Activated naive CD4-positive, alpha-beta T cell treated with anti-CD3 and anti-CD28 coated beads for 36 hours (primary cell): ENCODE results near the gene GOLGA8G. TPM values are rescaled to one million over a fixed set of nuclear protein-coding genes. Genes with fewer than 3 reads are reported as not detected.
"Not testable (repeated sequence)": the region's sequence is repeated elsewhere in the genome, so short reads cannot be mapped to it uniquely, and the experiment has no call there.

Experiments
- CTCF ChIA-PET: fragments of 350-600 bp; sonication (Branson Sonifier 250); formaldehyde crosslinking; loops from one replicate; lab custom pipeline; 2021; ENCODE audit warnings: antibody characterized with exemption; lab: Charles Lee
- DNase-seq: peaks from one replicate; pipeline ENCODE4 v3.0.0-alpha.2; 2020
- H3K27ac Mint-ChIP-seq: one replicate; pipeline ENCODE4 v1.8.0; 2021; ENCODE audit warnings: mild to moderate bottlenecking, mixed read lengths
- H3K27me3 Mint-ChIP-seq: one replicate; pipeline ENCODE4 v1.8.0; 2021; ENCODE audit warnings: low read depth, mixed read lengths
- H3K36me3 Mint-ChIP-seq: one replicate; pipeline ENCODE4 v1.8.0; 2021; ENCODE audit warnings: low read depth, mixed read lengths
- H3K4me1 Mint-ChIP-seq: one replicate; pipeline ENCODE4 v1.8.0; 2021; ENCODE audit warnings: low read depth, mixed read lengths
- H3K4me3 Mint-ChIP-seq: one replicate; pipeline ENCODE4 v1.8.0; 2021; ENCODE audit warnings: mild to moderate bottlenecking, moderate library complexity, mixed read lengths
- H3K9me3 Mint-ChIP-seq: one replicate; pipeline ENCODE4 v1.8.0; 2021; ENCODE audit warnings: mixed read lengths
- intact Hi-C: fragments of 100-400 bp; cut with micrococcal nuclease; formaldehyde crosslinking; loops from one replicate; pipeline ENCODE4 v1.15.1; 2023
- microRNA-seq: library from miRNA; unstranded; fragments of <30 nt; microRNA quantifications from one replicate; pipeline ENCODE4 v1.2.0, GENCODE V29; 2022; ENCODE audit warnings: borderline microRNAs expressed, borderline replicate concordance
- total RNA-seq, 2 experiments: library from RNA; stranded (reverse); gene quantifications; one replicate each; pipeline ENCODE4 v1.2.3, GENCODE V29; 2021

The GOLGA8G gene, protein sequence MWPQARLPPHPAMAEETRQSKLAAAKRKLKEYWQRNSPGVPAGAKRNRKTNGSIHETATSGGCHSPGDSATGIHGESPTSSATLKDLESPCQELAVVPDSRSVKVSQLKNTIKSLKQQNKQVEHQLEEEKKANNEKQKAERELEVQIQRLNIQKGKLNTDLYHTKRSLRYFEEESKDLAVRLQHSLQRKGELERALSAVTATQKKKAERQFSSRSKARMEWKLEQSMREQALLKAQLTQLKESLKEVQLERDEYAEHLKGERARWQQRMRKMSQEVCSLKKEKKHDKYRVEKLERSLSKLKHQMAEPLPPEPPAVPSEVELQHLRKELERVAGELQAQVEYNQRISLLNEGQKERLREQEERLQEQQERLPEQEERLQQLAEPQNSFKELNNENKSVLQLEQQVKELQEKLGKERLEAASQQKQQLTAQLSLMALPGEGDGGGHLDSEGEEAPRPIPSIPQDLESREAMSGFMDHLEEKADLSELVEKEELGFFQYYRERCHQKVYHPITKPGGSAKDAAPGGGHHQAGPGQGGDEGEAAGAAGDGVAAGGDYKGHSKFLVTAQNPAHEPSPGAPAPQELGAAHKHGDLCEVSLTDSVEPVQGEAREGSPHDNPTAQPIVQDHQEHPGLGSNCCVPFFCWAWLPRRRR
- total RNA-seq: not detected

DNA sequence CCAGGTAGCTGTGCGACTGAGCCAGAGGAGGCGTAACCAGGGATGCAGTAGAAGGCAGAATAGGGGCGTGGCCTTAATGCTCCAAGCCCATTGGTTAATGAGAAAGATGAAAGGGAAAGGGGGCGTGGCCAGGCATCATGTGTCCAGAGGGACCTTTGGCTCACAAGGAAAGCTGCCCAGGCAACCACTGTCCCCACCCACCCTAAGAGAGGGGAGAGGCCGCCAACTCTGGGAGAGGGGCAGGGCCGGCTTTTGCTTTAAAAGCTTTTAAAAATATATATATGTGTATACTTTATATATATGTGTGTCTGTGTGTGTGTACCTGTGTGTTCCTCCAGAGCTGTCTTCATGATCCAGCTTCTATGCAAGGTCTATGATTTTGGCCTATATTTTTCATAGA is at the start of gene GOLGA8G:
Gene GOLGA8G, minus strand, starts transcription at position 18 of the 400 bp plus-strand sequence. CDS start 62 bp downstream, outside the sequence.
- H3K4me3 Mint-ChIP-seq, H3K27me3 Mint-ChIP-seq, intact Hi-C loops, H3K36me3 Mint-ChIP-seq, DNase-seq, H3K9me3 Mint-ChIP-seq, H3K4me1 Mint-ChIP-seq, H3K27ac Mint-ChIP-seq, CTCF ChIA-PET: not testable (repeated sequence)

DNA sequence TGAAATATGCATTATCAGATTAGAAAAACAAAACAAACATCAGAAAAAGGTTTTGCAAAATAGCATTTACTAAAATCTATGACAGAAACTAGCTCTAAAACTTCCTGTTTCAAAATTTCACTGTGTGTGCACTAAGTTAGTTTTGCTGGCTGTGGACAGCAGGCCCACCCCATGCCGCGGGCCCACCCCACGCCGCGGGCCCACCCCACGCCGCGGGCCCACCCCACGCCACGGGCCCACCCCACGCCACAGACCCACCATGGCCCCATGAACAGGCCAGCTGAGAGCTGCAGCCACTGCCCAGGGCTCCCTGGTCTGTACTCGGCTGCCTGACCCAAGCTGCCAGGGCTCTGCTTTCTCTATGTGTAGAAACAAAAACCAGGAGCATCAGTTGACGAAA is 40.6 kb upstream of the GOLGA8G start:
- H3K27ac Mint-ChIP-seq, H3K9me3 Mint-ChIP-seq, H3K4me3 Mint-ChIP-seq, H3K36me3 Mint-ChIP-seq, DNase-seq, H3K27me3 Mint-ChIP-seq, CTCF ChIA-PET, H3K4me1 Mint-ChIP-seq, intact Hi-C loops: not testable (repeated sequence)

DNA sequence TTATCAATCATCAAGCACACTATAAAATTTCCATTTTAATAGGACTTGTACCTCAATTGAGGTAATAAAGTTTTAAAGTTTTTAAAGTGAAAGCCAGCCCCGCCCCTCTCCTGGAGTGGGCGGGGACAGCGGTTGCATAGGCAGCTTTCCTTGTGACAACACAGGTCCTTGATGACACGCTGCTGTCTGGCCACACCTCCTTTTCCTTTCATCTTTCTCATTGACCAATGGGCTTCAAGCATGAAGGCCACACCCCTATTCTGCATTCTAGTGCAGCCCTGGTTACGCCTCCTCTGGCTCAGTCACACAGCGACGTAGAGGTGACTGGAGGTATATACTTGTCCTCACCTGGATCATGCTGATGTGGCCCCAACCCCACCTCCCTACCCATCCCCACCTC is 20.5 kb upstream of the GOLGA8G start, which contains the start of gene GOLGA6L25:
Gene GOLGA6L25, plus strand, starts transcription at position 301 of the 400 bp plus-strand sequence. Its CDS starts 61 bp downstream, at position 362.
- H3K27ac Mint-ChIP-seq, H3K36me3 Mint-ChIP-seq, CTCF ChIA-PET, intact Hi-C loops, H3K9me3 Mint-ChIP-seq, H3K27me3 Mint-ChIP-seq, H3K4me1 Mint-ChIP-seq, DNase-seq, H3K4me3 Mint-ChIP-seq: not testable (repeated sequence)

DNA sequence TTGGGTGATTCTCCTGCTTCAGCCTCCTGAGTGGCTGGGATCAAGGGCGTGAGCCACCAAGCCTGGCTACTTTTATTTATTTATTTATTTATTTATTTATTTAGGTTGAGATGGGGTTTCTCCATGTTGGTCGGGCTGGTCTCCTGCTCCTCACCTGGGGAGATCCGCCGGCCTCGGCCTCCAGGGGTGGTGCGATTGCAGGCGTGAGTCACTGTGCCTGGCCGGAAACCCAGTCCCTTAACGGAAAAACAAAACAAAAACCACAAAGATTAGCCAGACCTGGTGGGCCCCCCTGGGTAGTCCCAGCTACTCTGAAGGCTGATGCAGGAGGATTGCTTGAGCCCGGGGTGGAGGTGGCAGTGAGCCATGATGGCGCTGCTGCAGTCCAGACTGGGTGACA is 17.6 kb downstream of the GOLGA8G start:
- H3K4me3 Mint-ChIP-seq, intact Hi-C loops, CTCF ChIA-PET, H3K9me3 Mint-ChIP-seq, H3K27me3 Mint-ChIP-seq, H3K36me3 Mint-ChIP-seq, DNase-seq, H3K27ac Mint-ChIP-seq, H3K4me1 Mint-ChIP-seq: not testable (repeated sequence)

DNA sequence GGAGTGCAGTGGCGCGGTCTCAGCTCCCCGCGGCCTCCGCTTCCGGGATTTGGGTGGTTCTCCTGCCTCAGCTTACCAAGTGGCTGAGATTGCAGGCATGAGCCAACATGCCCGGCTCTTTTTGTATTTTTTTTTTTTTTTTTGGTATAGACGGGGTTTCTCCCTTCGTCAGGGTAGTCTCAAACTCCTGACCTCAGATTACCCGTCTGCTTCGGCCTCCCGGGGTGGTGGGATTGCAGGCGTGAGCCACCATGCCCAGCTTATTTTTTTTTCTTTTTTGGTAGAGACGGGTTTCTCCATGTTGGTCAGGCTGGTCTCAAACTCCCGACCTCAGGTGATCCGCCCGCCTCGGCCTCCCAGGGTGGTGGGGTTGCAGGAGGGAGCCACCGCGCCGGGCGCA is 18.6 kb downstream of the GOLGA8G start:
- H3K36me3 Mint-ChIP-seq, intact Hi-C loops, H3K27ac Mint-ChIP-seq, H3K4me3 Mint-ChIP-seq, CTCF ChIA-PET, H3K4me1 Mint-ChIP-seq, H3K9me3 Mint-ChIP-seq, DNase-seq, H3K27me3 Mint-ChIP-seq: not testable (repeated sequence)

DNA sequence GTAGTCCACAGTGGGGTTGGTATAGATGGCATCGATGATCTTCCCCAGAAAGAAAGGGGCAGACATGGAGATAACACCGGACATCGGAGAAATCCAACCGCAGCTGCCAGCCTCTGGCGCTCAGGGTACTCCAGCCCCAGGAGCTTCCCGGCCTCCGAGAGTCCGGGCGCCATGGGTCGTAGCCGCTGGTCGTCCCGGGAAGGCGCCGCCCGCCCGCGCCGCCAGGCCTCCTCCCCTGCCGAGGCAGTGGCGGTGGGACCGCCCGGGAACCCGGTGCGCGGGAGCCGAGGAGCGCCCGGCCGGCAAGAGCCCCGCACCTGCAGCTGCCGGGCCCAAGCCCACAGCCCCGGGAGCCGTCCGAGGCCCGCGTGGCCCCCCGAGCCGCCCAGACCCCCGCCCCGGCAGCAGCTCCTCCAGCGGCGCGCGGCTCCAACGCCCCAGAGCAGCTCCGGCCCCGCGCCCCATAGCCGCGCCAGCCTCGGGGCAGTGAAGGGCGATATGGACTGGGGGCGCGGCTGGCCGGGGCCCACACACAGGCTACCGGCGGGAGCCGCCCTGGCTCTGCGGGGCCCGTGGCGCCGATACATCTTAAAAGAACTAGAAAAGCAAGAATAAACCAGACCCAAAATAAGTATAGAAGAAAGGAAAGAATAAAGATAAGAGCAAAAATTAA is 24.4 kb downstream of the GOLGA8G start:
- intact Hi-C loops, H3K27ac Mint-ChIP-seq, H3K36me3 Mint-ChIP-seq, CTCF ChIA-PET, H3K4me3 Mint-ChIP-seq, H3K27me3 Mint-ChIP-seq, DNase-seq, H3K9me3 Mint-ChIP-seq, H3K4me1 Mint-ChIP-seq: not testable (repeated sequence)

DNA sequence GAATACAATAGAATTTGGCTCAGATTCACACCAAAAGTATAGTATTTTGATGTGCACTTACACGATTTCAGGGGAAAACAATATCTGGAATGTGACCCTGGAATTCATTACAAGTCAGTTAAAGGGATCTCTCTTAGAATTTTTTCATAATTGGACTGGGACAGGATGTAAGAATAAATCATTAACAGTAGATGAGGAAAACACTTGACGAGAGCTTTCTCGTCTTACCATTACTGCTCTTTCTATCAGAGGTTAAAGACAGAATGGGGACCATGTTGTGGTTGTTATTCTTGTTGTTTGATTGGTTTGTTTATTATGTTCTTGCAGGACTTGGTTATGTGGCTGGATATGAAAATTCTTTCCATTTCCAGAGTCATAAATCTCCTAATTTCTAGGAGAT is 51.4 kb downstream of the GOLGA8G start:
- CTCF ChIA-PET, H3K4me1 Mint-ChIP-seq, H3K36me3 Mint-ChIP-seq: not testable (repeated sequence)

More for the DNA sequence above, 51.4 kb downstream of the GOLGA8G start:
- DNase-seq, H3K4me3 Mint-ChIP-seq, H3K9me3 Mint-ChIP-seq, H3K27me3 Mint-ChIP-seq, intact Hi-C loops, H3K27ac Mint-ChIP-seq: not testable (repeated sequence)

Small RNAs within 50 kb of the gene (microRNA-seq; reads per million reads assigned to microRNA genes)
- not detected for gene MIR4509-3

Other genes starting within 250 kb of the GOLGA8G start
- 10 to 100 TPM; 26.6 to 31.6 TPM for gene HERC2, start 210.8 kb downstream of the GOLGA8G start, total RNA-seq
- not detected for gene GOLGA6L24, start 174.9 kb downstream of the GOLGA8G start, total RNA-seq
- not detected for gene GOLGA8F, start 154.3 kb downstream of the GOLGA8G start, total RNA-seq
- gene GOLGA6L25, start 20.6 kb upstream of the GOLGA8G start, total RNA-seq: not detected
- gene GOLGA8M, start 179.4 kb upstream of the GOLGA8G start, total RNA-seq: under 1 TPM in 1 of 2 experiments, not detected in 1; 0.12 TPM